Ishikawa (cell line): ENCODE results near the gene ARID1B.

Experiments used
- EP300 ChIP-seq: IDR thresholded peaks from 2 replicates; pipeline ENCODE4 v1.6.1; 2012; ENCODE audit warnings: borderline replicate concordance
- RAD21 ChIP-seq: IDR thresholded peaks from 2 replicates; pipeline ENCODE4 v1.6.1; 2012; ENCODE audit warnings: low read depth
- TAF1 ChIP-seq: IDR thresholded peaks from 2 replicates; pipeline ENCODE4 v1.6.1; 2012; ENCODE audit warnings: low read depth, mild to moderate bottlenecking
- TF ChIP-seq, protein P1 (sequence below): IDR thresholded peaks from 2 replicates; pipeline ENCODE4 v1.6.1; 2012; ENCODE audit warnings: low read depth, mild to moderate bottlenecking
- TF ChIP-seq, protein P2 (sequence below): IDR thresholded peaks from 2 replicates; pipeline ENCODE4 v1.6.1; 2012

DNA sequence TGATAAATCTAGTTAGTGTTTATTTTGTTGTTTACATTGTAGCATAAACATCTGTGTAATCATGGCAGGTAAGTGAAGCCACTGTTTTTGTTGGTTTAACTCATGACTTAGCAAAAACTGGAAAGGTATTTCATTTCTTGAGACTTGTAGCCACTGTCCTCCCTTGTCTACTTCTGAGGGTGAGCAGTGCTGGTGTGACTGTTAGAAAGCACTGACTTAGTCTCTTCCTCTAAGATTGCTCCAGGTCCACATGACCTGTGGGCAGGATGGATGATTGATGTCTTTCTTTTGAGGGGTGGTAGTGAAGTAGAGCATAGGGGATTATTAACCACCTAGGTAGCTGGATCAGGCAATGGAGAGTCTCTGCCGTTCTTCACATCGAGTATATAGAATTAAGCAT lies 203.8 kb downstream of the ARID1B start:
- TF ChIP-seq, protein P1, sequence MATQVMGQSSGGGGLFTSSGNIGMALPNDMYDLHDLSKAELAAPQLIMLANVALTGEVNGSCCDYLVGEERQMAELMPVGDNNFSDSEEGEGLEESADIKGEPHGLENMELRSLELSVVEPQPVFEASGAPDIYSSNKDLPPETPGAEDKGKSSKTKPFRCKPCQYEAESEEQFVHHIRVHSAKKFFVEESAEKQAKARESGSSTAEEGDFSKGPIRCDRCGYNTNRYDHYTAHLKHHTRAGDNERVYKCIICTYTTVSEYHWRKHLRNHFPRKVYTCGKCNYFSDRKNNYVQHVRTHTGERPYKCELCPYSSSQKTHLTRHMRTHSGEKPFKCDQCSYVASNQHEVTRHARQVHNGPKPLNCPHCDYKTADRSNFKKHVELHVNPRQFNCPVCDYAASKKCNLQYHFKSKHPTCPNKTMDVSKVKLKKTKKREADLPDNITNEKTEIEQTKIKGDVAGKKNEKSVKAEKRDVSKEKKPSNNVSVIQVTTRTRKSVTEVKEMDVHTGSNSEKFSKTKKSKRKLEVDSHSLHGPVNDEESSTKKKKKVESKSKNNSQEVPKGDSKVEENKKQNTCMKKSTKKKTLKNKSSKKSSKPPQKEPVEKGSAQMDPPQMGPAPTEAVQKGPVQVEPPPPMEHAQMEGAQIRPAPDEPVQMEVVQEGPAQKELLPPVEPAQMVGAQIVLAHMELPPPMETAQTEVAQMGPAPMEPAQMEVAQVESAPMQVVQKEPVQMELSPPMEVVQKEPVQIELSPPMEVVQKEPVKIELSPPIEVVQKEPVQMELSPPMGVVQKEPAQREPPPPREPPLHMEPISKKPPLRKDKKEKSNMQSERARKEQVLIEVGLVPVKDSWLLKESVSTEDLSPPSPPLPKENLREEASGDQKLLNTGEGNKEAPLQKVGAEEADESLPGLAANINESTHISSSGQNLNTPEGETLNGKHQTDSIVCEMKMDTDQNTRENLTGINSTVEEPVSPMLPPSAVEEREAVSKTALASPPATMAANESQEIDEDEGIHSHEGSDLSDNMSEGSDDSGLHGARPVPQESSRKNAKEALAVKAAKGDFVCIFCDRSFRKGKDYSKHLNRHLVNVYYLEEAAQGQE, result no peak
- TF ChIP-seq TAF1 (no peak), RAD21 (no peak), EP300 (no peak)
- TF ChIP-seq, protein P2, sequence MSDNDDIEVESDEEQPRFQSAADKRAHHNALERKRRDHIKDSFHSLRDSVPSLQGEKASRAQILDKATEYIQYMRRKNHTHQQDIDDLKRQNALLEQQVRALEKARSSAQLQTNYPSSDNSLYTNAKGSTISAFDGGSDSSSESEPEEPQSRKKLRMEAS, result no peak
